HG02571 (cell line): ENCODE results near the gene ALX4.

ENCODE experiments used
- ATAC-seq: cut with Tn5 transposase; IDR thresholded peaks from one replicate; pipeline ENCODE4 v1.9.1; 2021; ENCODE audit warnings: mild to moderate bottlenecking, moderate library complexity; ENCODE audit not compliant: unreplicated experiment

The ALX4 gene

DNA sequence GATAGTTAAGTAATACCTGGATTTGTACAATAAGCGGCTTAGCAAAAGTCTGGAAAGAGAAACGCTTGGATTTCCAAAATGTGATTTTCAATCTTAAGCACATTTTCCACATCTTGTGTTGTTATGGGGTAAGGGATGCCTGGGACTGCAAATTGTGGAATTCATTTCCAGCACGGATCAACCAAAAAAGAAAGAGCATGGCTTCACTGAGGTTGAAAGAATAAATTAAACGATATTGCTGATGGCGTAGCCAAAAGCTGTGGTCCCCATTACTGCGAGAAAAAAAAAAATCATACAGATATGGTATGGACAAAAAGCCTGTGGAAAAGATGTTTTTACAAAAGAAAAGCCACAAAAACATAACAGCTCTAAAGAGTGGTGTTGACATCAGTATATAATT is 26.0 kb upstream of the ALX4 start:
- ATAC-seq, result no peak

DNA sequence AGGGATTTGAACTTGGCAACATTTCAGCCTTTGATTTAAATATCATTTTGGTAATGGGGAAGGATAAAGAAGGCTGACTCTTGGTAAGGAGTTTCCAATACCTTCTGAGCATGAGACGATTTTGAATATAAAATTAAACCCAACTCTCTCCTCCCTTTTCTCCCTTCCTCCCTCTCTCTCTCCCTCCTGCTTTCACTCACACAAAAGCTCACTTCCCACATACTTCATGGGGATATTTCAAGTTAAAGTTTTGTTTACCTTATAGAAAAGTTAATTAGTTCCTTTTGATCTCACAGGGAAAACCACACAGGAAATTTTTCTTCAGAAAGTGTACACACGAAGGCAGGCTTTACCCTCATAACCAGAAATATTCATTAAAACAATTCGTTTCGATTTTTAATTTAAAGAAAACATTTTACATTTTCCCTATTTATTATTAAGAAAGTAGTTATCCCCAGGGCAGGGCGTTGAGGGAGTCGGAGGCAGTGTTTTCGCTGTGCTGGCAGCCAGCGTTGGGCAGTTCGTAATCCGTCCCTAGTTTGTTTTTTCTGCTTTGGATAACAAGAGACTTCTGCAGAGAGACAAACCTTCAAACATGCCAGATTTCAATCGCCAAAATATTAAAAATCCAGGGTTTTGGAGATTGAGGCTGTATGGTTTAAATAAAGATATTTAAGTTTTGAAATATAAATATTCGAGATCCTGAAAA is 25.3 kb upstream of the ALX4 start:
- no peak for ATAC-seq

DNA sequence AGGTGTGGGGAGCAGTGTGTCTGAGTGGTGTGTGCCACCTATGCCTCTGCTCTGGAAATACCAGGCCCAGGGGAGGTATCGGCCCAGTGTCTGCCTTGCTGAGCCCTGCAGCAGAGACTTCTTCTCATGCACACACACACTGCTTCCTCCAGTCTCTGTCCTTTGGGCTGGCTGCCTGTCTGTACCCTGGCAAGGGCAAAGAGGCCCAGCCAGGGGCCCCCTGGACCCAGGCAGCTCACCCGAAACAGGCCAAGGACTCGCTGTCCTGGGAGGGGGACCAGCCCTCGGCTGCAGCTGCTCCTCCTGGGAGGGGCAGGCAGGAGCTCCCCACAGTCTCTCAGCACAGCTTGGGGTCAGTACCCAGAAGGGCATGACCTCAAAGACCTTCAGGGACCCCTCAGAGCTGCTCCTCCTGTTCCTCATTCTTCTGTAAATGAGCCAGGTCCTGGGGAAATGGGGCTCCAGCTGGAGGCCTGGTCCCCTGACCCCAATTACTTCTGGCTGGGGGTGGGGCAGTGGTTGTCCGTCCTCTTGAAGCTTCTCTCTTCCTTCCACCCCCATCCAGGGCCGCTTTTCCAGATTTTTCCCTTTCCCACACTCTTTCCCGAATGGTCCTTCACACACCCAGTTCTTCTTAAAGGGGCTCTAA is 24.5 kb upstream of the ALX4 start:
- ATAC-seq, result no peak

DNA sequence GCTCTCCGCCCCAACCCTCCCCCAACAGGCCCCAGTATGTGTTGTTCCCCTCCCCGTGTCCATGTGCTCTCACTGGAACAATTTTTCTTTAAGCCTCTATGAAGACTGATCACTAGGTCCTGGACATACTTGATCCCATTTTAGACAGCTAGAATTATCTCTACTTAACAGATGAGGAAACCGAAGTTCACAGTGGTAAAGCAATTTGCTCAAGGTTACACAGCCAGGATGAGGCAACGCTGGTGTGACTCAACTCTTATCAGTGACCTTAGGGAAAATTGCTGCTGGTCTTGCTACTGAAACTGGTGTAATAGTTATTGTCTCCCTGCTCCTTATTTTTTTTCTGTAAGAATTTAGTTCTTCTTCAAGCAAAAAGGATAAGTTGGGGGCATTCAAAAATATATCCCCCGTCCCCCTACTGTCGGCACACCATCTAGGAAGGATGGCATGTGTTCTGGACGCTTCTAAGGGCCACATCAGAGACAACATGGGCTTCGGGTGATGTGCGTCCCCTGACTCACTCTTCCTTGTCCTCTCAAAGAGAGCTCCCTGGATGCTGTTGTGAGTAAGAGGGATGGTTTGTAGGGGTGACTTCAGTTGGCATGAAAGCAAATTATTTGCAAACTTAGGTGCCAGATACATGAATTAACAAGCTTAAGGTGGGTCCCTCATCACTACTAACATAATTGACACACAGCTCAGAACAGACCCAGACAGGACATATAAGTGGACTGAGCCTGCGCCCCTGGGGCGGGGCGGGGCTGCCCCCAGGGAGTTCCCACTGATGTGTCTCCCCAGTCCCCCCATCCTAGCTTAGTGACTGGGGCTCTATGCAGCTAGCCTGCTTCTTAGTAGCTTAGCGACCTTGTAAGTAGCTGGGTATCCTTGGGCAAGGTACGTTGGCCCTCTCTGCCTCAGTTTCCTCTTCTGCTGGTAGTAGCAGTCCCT is 23.6 kb upstream of the ALX4 start:
- no peak for ATAC-seq

DNA sequence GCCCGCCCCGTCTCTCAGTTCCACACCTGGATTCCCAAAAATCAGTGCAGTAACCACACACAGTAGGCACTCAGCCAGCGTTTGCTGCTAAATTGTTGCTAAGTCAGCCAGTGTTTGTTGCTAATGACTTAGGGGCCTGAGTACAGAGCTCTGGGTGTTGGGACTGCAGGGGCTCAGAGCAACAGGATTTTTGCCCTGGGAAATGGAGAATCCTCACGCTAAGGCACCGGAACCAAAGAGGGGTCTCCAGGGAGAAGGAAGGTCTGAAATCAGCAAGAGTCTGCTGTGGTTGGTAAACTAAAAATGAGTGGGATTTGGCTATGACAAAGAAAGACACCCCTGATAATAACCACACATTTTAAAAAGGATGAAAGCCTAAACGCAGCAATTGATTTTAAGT is 22.7 kb upstream of the ALX4 start:
- no peak for ATAC-seq

DNA sequence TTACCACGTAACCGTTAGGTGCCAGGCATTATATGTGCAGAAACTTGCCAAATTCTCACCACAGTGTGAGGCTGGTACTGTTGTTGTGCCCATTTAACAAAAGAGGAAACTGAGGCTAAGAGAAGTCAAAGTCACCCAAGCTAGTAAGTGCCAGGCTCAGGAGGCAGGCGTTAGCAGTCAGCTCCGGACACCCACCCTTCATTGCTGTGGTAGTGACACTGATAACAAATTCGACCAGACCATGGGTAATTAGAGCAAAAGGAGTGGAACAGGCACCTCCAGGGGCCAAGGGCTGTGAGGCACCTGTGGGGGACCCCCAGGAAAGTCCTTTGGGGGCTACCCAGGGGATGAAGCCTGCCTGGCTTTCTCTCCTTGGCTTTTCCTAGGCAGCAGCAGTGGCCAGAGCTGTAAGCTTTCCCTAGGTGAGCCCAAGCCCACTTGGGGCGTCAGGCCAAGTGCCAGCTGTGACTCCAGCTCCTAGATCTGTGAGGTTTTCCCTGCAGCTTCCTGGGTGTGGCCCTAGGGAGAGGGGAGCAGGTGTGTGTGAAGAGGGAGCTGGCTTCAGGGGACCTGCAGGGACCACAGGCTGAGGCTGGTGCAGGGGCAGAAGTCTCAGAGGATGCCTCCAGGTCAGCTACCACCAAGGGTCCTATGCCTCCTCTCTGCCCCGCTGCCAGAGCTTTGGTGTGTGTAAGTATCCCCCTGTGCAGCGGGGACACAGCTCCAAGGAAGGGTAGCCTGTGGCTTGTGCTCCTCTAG is 19.7 kb upstream of the ALX4 start:
- no peak for ATAC-seq

DNA sequence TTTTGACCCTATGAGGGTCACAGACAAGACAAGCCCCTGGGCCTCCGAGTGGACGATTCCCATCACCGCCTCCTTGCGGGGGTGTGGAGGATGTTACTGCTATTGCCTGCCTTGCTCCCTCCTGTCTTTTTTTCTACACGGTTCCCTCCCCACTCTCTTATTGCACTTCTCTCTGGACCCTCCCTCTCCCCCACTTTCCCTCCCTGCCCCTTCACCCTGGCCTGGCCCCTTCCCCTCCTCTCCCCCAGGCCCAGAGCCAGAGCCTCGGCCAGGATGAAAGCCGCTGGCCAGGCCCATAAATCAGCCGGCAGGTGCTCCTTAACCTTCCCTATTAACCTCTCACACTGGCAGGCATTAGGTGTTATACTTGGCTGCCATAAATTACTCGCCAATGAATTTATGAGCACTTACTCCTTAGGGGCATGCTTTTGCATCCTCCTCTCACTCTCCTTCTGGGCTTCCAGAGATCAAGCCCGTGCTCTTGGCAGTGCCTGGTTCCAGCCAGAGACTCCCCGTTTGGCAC is 18.3 kb upstream of the ALX4 start:
- no peak for ATAC-seq

DNA sequence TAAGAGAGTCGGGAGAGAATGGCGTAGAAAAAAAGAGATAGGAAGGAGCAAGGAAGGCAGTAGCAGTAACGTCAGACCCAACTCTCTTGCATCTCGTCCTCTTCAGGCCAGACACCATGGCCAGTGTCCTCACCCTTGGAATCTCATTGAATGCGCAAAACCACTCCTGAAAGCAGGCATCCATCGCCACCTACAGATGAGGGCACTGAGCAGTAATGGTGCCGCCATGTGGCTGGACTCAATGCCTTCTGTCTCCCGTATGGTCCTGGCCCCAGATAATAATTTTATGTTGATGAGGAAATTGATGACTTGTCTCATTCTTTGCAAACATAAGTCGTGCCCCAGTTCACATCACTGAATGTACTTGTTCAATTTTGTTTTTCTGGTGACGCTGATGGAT is 17.8 kb upstream of the ALX4 start:
- no peak for ATAC-seq

DNA sequence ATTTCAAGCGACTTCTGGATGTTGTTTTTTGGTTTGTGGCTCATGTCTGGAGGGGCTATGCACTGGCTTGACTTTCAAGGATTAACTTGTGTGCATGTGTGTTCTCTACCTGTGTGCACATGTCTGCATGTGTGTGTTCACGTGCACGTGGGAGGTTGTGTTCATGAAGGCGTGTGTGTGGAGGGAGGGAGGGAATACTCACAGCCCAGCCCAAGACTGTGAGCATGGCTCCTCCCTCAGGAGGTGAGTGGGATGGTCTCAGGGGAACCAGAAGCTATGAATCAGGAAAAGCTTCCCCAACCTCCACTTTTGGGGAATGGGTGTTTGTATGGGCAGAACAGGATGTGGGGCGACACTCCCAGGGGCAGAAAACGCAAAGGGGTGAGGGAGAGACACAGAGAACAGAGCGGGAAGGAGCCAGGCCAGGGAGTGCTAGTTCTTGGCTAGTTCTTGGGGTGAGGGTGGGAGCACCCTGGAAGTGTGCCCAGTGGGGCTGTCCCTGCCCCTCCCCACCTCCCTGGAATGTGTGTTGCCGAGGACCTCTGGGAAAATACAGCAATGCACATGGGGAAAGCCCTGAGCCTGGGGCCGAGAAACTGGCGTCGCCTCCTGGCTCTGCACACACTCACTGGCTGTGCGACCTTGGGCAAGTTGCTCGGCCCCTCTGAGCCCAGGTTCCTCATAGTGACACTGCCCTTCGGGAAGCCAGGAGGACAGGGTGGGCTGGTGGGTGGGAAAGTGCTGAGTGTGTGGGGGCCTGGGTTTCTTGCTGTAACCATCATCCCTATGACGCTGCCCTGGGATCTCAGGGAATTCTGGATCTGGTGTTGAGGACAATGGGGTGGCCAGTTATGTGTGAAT is 16.9 kb upstream of the ALX4 start:
- no peak for ATAC-seq

DNA sequence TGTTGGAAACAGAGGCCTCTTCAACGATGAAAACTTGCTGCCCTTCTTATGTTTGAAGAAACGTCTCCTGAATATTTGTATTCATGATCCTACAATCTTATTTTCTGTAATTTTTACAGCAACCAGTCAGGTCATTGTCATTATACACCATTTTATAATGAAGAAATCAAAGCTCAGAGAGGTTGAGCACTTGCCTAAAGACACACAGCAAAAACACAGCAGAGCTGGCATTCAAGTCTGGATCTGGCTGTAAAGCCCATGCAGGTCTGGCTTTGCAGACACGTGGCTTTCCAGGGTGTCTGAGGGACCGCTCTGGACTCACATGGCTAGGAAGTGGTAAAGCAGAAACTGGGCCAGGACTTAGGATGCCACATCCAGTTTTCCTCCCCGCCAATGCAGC is 15.8 kb upstream of the ALX4 start:
- ATAC-seq, result no peak

DNA sequence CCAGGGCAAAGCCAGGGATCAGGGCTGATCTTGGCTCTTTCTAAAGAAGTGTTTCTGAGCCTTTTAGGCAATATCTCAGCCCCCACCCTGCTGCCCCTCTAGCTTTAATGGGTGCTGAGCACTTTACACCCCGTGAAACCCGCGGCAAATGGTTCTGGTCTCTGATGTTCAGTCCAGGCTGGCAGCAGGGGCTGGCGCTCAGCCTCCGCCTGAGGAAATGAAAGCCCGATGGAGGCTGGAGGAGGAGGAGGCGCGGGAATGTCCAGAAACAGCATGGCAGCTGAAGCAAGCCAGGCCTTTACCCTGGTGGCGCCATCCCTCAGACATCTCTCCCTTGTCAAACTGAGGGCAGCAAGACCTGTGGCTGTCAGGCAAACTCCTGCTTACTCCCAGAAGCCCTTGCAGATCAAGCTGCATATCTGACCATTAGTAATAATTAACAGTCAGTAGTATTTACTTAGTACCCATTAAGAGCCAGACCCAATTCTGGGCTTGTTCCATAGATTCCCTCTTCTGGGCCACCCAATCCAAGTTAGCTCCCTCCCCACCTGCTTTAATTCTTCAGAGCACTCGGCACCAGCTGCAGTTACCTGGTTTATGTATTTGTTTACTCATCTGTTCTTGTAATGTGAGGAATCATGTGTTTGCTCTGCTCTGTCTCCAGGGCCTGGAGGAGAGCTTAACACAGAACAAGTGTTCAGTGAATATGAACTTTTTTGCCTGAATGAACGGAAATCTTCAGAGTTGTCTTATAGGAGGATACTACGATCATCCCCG is 15.0 kb upstream of the ALX4 start:
- no peak for ATAC-seq

DNA sequence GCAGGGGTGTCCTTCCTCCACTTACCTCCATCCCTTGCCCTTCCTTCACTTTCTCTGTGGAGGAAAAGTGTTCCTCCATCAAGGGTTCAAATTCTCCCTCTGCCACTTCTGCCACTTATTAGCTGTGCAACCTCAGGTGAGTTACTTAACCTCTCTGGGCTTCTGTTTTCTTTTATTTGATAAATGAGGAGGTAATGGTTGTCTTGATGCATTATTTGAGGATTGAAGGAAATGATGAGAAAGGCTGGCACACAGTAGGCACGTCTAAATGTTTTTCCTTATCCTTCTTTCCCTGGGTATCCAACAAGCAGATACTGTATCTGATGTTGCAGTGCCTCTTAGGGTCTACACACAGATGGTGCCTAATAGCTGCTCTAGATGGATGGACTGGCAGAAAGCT is 14.3 kb upstream of the ALX4 start:
- ATAC-seq, result no peak

DNA sequence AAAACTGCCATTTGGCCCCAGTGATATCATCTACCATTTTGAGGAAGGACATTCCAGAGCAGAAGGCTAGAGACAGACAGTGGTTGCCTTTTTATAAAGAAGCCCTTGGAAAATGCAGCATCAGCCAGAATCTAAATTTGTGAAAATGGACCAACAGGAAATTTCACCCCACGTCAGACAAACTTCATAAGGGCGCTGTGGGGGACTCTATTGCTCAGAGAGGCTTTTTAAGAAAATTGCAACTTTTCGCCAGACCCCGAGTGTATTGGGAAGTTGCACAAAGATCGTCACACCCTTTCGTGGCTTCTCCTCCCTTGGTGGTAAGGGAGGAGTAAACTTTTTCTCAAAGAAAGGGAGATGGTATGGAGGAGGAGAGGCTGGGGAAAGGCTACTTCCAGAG is 12.3 kb upstream of the ALX4 start:
- ATAC-seq, result no peak

DNA sequence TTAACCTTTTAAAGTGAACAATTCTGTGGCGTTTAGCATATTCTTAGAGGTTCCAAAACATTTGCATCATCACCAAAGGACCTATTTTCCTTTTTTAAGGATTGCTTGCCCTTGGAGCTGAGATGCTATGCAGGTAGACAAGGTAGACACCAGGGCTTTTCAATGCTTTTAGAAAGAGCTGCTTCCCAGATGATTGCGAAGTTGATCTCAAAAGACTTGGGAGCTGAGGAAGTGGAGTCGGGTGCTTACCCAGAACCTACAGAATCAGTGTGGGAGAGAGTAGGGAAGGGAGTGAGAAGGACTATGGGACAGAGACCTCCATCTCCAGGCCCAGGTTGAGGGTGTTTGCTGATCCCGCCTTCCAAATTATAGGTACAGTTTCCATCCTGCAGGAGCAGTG is 11.1 kb upstream of the ALX4 start:
- ATAC-seq, result no peak

DNA sequence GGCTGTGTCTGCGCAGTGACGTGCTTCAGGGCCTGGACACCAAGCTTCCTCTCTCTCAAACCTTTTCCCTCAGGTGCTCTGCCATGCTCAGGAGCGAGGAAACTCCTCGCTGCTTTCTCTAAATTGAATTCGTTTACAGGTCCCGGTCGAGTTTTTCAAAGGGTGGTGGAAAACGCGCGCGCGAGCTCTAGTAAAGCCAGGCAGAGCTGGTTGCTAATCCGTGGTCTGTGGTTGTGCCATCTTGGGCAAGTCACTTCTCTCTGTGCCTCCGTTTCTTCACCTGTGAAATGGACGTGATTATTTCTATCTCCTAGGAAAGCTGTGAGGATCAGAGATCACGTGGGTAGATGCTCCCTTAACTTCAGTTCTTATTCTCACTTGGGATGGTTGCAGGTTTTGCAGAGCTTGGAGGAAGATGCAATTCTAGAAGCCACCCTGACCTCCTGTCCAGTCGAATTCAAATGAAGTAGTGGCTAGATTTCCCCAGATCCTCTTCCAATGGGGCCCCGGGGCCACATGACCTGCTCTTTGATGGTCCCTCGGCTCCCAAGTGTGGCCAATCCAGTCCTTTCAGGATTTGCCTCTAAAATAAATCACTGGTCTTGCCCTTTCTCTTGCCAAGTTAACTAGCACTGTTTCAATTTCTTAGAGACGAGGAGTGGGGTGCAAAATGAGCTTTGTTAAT is 10.5 kb upstream of the ALX4 start:
- ATAC-seq, result no peak

DNA sequence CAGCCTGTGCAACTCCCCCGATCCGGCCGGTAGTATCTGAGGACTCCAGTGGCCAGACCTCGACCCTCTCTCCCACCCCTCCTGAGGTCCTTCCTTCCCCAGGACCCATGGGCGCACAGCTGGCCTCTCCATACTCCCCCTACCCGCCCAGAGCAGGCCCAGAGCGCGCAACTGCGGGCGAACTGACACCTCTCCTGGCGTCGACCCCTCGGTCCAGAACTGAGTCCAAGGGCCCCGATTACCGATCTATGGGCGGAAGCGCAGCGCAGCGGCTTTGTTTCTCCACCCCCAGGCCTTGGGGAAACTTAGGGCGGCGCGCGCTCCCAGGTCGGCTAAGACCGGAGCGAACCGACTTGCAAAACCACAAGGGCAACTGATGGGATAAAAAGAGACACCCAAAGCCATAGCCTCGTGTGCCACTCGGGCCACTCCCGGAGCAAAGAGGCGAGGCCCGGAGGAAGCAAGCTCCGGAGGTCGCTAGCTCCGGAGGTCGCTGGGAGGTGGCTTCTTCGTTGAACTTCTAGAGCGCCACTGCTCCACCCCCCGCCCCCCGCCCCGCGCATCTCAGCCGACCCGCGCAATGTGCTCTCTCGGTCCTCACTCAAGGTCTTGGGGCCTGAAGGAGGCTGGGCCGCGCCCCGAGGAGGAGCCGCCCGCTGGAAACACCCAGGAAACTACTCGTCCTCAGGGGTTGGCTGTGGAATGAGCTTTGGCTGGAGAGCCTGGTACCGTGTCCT is 9.8 kb upstream of the ALX4 start:
- ATAC-seq, result no peak

DNA sequence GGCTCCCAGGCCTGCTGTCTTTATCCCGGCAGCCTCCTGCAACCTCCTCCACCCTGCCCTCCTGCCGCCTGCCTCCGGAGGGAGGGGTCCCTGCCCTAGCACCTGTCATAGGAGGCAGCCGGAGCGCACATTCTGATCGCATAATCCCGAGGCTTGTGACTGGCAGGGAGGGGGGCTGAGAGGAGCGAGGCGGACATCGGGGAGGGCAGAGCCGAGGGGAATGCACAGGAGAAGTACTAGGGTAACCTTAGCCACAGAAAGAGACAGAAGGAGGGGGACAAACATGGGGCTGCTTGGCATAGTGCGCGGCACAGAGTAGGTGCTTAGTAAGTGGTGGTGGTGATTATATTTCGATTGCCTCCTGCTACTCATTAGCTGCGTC is 9.2 kb upstream of the ALX4 start:
- no peak for ATAC-seq

DNA sequence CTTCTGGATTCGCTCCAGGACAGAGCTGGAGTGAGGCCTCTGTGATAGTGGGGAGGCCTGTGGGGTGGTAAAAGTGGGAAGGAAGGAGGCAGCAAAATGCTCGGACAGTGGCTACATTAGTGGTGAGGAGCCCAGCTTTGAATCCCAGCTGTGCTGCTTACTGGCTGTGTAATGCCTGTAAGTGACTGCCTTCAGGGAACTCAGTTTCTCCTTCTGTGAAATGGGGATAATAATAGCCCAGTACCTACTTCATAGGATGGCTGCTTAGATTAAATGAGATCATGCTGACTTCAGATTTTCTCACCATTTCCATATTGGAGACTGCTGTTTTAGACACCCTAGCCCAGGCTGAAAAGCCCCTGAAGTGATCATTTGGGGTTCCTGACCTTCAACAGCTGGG is 8.4 kb upstream of the ALX4 start:
- no peak for ATAC-seq
